Testis (tissue), 2 donors: ENCODE measurements around the gene GSDME.

Source experiments
- POLR2A ChIP-seq: fragments of 450-650 bp; IDR thresholded peaks from one replicate; pipeline ENCODE4 v1.6.1; 2017; ENCODE audit warnings: antibody characterized with exemption, mild to moderate bottlenecking, moderate library complexity
- TF ChIP-seq, protein P1 (sequence below), 3 experiments: fragments of 450-650 bp in 2 of 3; fragments of 200-600 bp in 1 of 3; sonication (generic) in 1 of 3; IDR thresholded peaks; one replicate each; pipeline ENCODE4 v1.5.1; 2016 to 2019; ENCODE audit warnings: antibody characterized with exemption in 3 of 3, mild to moderate bottlenecking in 2 of 3, moderate library complexity in 1 of 3

DNA sequence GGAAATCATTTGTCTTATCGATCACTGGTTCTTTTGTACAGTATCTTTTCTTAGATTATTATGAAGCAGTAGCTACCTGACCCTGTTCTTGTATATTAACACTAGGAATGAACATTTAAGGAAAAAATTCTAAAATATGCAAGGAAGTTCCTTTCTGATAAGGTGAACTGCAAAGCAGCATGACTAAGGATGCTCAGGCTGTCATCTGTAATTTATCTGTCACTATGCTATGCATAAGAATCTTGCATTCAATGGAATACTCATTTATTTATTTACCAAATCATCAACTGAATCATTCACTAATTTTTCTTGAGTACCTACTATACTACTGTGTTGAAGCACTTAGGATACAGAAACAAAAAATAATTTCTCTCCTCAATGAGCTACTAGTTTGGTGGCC, 5.8 kb downstream of the GSDME start:
- no peak for TF ChIP-seq POLR2A
- TF ChIP-seq, protein P1, sequence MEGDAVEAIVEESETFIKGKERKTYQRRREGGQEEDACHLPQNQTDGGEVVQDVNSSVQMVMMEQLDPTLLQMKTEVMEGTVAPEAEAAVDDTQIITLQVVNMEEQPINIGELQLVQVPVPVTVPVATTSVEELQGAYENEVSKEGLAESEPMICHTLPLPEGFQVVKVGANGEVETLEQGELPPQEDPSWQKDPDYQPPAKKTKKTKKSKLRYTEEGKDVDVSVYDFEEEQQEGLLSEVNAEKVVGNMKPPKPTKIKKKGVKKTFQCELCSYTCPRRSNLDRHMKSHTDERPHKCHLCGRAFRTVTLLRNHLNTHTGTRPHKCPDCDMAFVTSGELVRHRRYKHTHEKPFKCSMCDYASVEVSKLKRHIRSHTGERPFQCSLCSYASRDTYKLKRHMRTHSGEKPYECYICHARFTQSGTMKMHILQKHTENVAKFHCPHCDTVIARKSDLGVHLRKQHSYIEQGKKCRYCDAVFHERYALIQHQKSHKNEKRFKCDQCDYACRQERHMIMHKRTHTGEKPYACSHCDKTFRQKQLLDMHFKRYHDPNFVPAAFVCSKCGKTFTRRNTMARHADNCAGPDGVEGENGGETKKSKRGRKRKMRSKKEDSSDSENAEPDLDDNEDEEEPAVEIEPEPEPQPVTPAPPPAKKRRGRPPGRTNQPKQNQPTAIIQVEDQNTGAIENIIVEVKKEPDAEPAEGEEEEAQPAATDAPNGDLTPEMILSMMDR (IDR thresholded peaks at IDR 0.05) = no peak
